ENCODE data around the gene GSE1. TPM values are rescaled to one million over a fixed set of nuclear protein-coding genes. Genes with fewer than 3 reads are reported as not detected.

The GSE1 gene
- total and polyA plus RNA-seq, 2 of the 13 experiments (the other 11 are each of a cell fraction or from before 2014, with no cell fraction given) = 16.1 to 31.2 TPM

- TF ChIP-seq ZBTB44 (CRISPR knock-in tag; IDR thresholded peaks at IDR 0.05) (no peak), ZZZ3 (CRISPR knock-in tag; IDR thresholded peaks at IDR 0.05; ENCODE audit: borderline replicate concordance) (no peak), ZMYM2 (CRISPR knock-in tag; IDR thresholded peaks at IDR 0.05) (no peak), YY1 (IDR thresholded peaks at IDR 0.05; ENCODE audit: insufficient read depth, insufficient replicate concordance, low read depth, low read length) (no peak)
Observed at GRCh38 chr16:85619101-85619891, 6.2 kb downstream of the GSE1 start (continued).

GRCh38 chr16:85620374-85620773 lies 7.3 kb downstream of the GSE1 start:
- FAIRE-seq (no peak), ATAC-seq (no peak), DNase-seq (ENCODE audit: low spot score) (no peak)
- intact Hi-C loops (cut with micrococcal nuclease; ENCODE audit: unreplicated experiment) (no loop called here), in situ Hi-C loops (cut with HindIII; ENCODE audit: extremely low pct_ligation_motif_present, low pct_unique_long_range_greater_than_20kb) (no loop called here)
- no peak overlapping the region for H3K9ac ChIP-seq (ENCODE audit: insufficient read depth, low read depth, low read length)
- peaks cover 56% of the 10 kb centered on the region for H3K4me1 ChIP-seq (ENCODE audit: insufficient read depth, low read length)
- H3K9me3 ChIP-seq (ENCODE audit: low read length) = no peaks in the 10 kb centered on the region
- 98% methylated on average over 16 of the region's 16 CpGs for WGBS (ENCODE audit: low lambda C conversion rate)
- no TSS peak for BruUV-seq (replicated peaks)
- no peak overlapping the region for H3K27ac ChIP-seq (ENCODE audit: extremely low read length, insufficient read depth, low read length)
- H3K79me2 ChIP-seq (ENCODE audit: insufficient read depth, low read length) = peaks cover 98% of the 10 kb centered on the region
- no peak overlapping the region for H3K4me3 ChIP-seq (replicated peaks in 1 of 3; ENCODE audit: insufficient read depth in 1 of 3, low read depth in 2 of 3, low read length in 3 of 3)
- H3K36me3 ChIP-seq (replicated peaks in 1 of 2; ENCODE audit: control insufficient read depth in 1 of 2, insufficient read depth in 2 of 2, low read length in 2 of 2) = peaks cover 24 to 30% of the 10 kb centered on the region in 2 experiments
- H3K4me2 ChIP-seq (ENCODE audit: low read depth, low read length) = no peak overlapping the region
- no peak for TF ChIP-seq JUND (CRISPR knock-in tag; IDR thresholded peaks at IDR 0.05)
- peak; percentile 59 for TF ChIP-seq PRPF4 (IDR thresholded peaks at IDR 0.05; ENCODE audit: low read depth, low read length, poor library complexity, severe bottlenecking)
- peak; percentile 97 for TF ChIP-seq ZBTB33 (CRISPR knock-in tag; IDR thresholded peaks at IDR 0.05)
- peak; percentile 48; the same call in 1 of the 2 replicates for TF ChIP-seq ZBTB38 (CRISPR knock-in tag; IDR thresholded peaks at IDR 0.05)
- no peak overlapping the region for H2AFZ ChIP-seq (ENCODE audit: low read length)
- POLR2A ChIA-PET = no interaction called here
- CTCF ChIA-PET (ENCODE audit: low intra/inter-chr PET ratio, low total read pairs) = no interaction called here
- H3K27me3 ChIP-seq (ENCODE audit: control insufficient read depth in 1 of 2, insufficient read depth in 2 of 2, low read length in 2 of 2) = no peaks in the 10 kb centered on the region
- peaks cover 99% of the 10 kb centered on the region for H4K20me1 ChIP-seq (ENCODE audit: insufficient read depth, low read length)
